Measurements from ENCODE around the gene TRAF3IP1.

TRAF3IP1 gene

GRCh38 chr2:238339395-238339780 lies 19.1 kb downstream of the TRAF3IP1 start:
- TF ChIP-seq GATA2 (IDR thresholded peaks at IDR 0.05; ENCODE audit: low read depth, low read length) (no peak), GATA3 (IDR thresholded peaks at IDR 0.05; ENCODE audit: low read depth, low read length) (no peak)

GRCh38 chr2:238339814-238340213 lies 19.5 kb downstream of the TRAF3IP1 start:
- TF ChIP-seq GATA3 (IDR thresholded peaks at IDR 0.05; ENCODE audit: low read depth, low read length) (no peak), GATA2 (IDR thresholded peaks at IDR 0.05; ENCODE audit: low read depth, low read length) (no peak)

GRCh38 chr2:238341536-238341935 lies 21.2 kb downstream of the TRAF3IP1 start:
- TF ChIP-seq GATA2 (IDR thresholded peaks at IDR 0.05; ENCODE audit: low read depth, low read length), result no peak
- TF ChIP-seq GATA3 (IDR thresholded peaks at IDR 0.05; ENCODE audit: low read depth, low read length), result no peak

GRCh38 chr2:238344035-238344434 lies 23.7 kb downstream of the TRAF3IP1 start:
- TF ChIP-seq GATA3 (IDR thresholded peaks at IDR 0.05; ENCODE audit: low read depth, low read length) (no peak), GATA2 (IDR thresholded peaks at IDR 0.05; ENCODE audit: low read depth, low read length) (no peak)

- TF ChIP-seq GATA3 (IDR thresholded peaks at IDR 0.05; ENCODE audit: low read depth, low read length) (no peak), GATA2 (IDR thresholded peaks at IDR 0.05; ENCODE audit: low read depth, low read length) (no peak)
Measured at GRCh38 chr2:238344517-238344916, 24.2 kb downstream of the TRAF3IP1 start.

- TF ChIP-seq GATA2 (IDR thresholded peaks at IDR 0.05; ENCODE audit: low read depth, low read length), result no peak
- TF ChIP-seq GATA3 (IDR thresholded peaks at IDR 0.05; ENCODE audit: low read depth, low read length), result no peak
Measured at GRCh38 chr2:238345297-238345968, 25.1 kb downstream of the TRAF3IP1 start.

GRCh38 chr2:238346544-238346943 lies 26.2 kb downstream of the TRAF3IP1 start:
- TF ChIP-seq GATA3 (IDR thresholded peaks at IDR 0.05; ENCODE audit: low read depth, low read length) (no peak), GATA2 (IDR thresholded peaks at IDR 0.05; ENCODE audit: low read depth, low read length) (no peak)

- TF ChIP-seq GATA3 (IDR thresholded peaks at IDR 0.05; ENCODE audit: low read depth, low read length) (no peak), GATA2 (IDR thresholded peaks at IDR 0.05; ENCODE audit: low read depth, low read length) (no peak)
Measured at GRCh38 chr2:238350150-238350897, 30.0 kb downstream of the TRAF3IP1 start.

- TF ChIP-seq GATA3 (IDR thresholded peaks at IDR 0.05; ENCODE audit: low read depth, low read length) (no peak), GATA2 (IDR thresholded peaks at IDR 0.05; ENCODE audit: low read depth, low read length) (no peak)
Measured at GRCh38 chr2:238351315-238351714, 31.0 kb downstream of the TRAF3IP1 start.

GRCh38 chr2:238352361-238352760 lies 32.0 kb downstream of the TRAF3IP1 start:
- TF ChIP-seq GATA2 (IDR thresholded peaks at IDR 0.05; ENCODE audit: low read depth, low read length) (no peak), GATA3 (IDR thresholded peaks at IDR 0.05; ENCODE audit: low read depth, low read length) (no peak)

- TF ChIP-seq GATA3 (IDR thresholded peaks at IDR 0.05; ENCODE audit: low read depth, low read length) (no peak), GATA2 (IDR thresholded peaks at IDR 0.05; ENCODE audit: low read depth, low read length) (no peak)
Measured at GRCh38 chr2:238358769-238359168, 38.5 kb downstream of the TRAF3IP1 start.

- TF ChIP-seq GATA2 (IDR thresholded peaks at IDR 0.05; ENCODE audit: low read depth, low read length), result no peak
- no peak for TF ChIP-seq GATA3 (IDR thresholded peaks at IDR 0.05; ENCODE audit: low read depth, low read length)
Measured at GRCh38 chr2:238359403-238359802, 39.1 kb downstream of the TRAF3IP1 start.

- TF ChIP-seq GATA3 (IDR thresholded peaks at IDR 0.05; ENCODE audit: low read depth, low read length), result no peak
- TF ChIP-seq GATA2 (IDR thresholded peaks at IDR 0.05; ENCODE audit: low read depth, low read length), result no peak
Measured at GRCh38 chr2:238361877-238362276, 41.6 kb downstream of the TRAF3IP1 start.

- TF ChIP-seq GATA3 (IDR thresholded peaks at IDR 0.05; ENCODE audit: low read depth, low read length) (no peak), GATA2 (IDR thresholded peaks at IDR 0.05; ENCODE audit: low read depth, low read length) (no peak)
Measured at GRCh38 chr2:238362626-238363025, 42.3 kb downstream of the TRAF3IP1 start.

GRCh38 chr2:238369591-238370040 lies 49.3 kb downstream of the TRAF3IP1 start:
- TF ChIP-seq GATA3 (IDR thresholded peaks at IDR 0.05; ENCODE audit: low read depth, low read length) (no peak), GATA2 (IDR thresholded peaks at IDR 0.05; ENCODE audit: low read depth, low read length) (no peak)
